SKM-1 (cell line): ENCODE measurements around the gene AHCYL2.
"Not testable (repeated sequence)": the region's sequence is repeated elsewhere in the genome, so short reads cannot be mapped to it uniquely, and the experiment has no call there.

Experiments
- DNase-seq: peaks from one replicate; lab custom pipeline; 2025; ENCODE audit not compliant: unreplicated experiment; lab: John Stamatoyannopoulos, UW

The AHCYL2 gene

GRCh38 chr7:129412501-129412900 lies 187.7 kb downstream of the AHCYL2 start:
- DNase-seq, result no peak

DNA sequence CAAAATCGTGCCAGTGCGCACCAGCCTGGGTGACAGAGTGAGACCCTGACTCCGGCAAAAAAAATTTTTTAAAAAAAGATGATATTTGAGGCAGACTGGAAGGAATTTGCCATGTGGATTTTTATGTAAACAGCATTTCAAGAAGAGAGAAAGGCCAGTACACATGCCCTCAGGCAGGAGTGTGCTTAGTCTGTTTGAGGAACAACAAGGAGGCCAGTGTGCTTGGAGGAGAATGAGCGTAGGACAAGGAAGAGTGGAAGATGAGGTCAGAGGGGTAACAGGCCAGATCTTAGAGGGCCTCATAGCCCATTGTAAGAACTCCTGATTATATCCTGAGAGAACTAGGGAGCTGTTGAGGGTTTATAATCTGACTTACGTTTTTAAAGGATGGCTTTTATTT lies 192.2 kb downstream of the AHCYL2 start:
- DNase-seq, result no peak

DNA sequence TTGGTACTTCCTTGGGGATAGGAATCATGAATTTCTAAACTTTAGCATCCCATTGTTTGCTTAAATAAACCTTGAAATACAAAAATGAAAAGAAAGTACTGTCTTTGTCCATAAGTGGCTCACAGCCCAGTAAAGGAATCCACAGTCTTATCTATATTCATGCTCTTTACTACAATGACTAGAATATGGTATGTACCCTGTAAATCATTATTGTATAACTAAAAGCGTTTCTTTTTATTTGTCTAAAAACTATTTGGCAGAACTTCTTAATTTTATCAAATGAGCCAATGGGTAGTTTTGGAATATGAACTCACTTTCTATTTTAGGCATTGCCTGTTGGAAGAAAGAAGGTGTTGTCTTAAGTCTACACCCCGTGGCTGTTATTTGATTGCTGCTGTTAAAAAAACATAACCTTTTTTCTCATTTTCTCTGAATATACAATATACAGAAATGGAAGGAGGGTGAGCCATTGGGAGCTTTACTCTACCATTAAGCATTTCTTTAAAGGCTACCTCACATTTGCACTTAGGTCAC lies 197.0 kb downstream of the AHCYL2 start:
- no peak for DNase-seq

- DNase-seq, result no peak
These were observed 197.9 kb downstream of the AHCYL2 start for GRCh38 chr7:129422727-129423126.

- DNase-seq, result no peak
These were observed 199.0 kb downstream of the AHCYL2 start for GRCh38 chr7:129423700-129424410.

- no peak for DNase-seq
These were observed 201.7 kb downstream of the AHCYL2 start for GRCh38 chr7:129426482-129426881.

- no peak for DNase-seq
These were observed 202.8 kb downstream of the AHCYL2 start for GRCh38 chr7:129427526-129428045.

- no peak for DNase-seq
These were observed 207.2 kb downstream of the AHCYL2 start for GRCh38 chr7:129431911-129432643.

- peak; percentile 70 for DNase-seq
These were observed 209.2 kb downstream of the AHCYL2 start, which contains the start of gene STRIP2 for GRCh38 chr7:129433847-129434674. Gene STRIP2, plus strand, starts transcription at chr7:129434432. Its CDS starts 41 bp downstream, at chr7:129434473.

- no peak for DNase-seq
These were observed 210.0 kb downstream of the AHCYL2 start for GRCh38 chr7:129434675-129435318.

- DNase-seq, result no peak
These were observed 210.6 kb downstream of the AHCYL2 start for GRCh38 chr7:129435414-129435829.

- DNase-seq, result no peak
These were observed 211.6 kb downstream of the AHCYL2 start for GRCh38 chr7:129436335-129436923.

GRCh38 chr7:129437190-129437589 lies 212.4 kb downstream of the AHCYL2 start:
- DNase-seq, result no peak

- no peak for DNase-seq
These were observed 213.5 kb downstream of the AHCYL2 start for GRCh38 chr7:129438281-129438838.

DNA sequence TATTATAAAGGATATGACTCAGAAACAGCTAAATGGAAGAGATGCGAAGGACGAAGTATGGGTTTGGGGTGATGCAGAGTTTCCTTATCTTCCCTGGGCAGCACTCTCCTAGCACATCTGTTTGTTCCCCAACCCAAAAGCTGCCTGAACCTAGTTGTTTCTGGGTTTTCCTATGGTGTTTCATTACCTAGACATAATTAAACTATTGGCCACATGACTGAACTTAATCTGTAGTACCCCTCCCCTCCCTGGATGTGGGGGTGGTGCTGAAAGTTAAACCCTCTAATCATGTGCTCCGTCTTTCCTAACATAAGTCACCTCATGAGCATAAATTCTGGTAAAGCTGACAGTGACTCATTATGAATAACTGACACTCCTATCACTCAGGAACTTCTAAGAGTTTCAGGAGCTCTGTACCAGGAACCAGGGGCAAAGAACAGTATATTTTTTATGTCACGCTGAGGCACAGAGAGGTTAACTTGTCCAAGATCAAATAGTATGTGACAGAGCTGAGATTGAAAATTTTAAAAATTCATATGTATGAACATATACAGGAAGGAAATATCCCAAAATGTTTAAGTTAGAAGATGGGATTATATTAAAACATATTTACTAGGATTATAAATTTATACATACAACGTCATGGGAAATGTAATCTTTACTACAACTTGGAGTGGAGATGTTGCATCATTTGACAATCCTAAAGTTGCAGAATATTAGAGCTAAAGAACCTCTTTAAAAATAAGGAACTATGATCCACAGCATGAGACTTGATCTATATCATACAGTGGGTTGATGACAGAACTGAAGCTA lies 214.2 kb downstream of the AHCYL2 start:
- no peak for DNase-seq

DNA sequence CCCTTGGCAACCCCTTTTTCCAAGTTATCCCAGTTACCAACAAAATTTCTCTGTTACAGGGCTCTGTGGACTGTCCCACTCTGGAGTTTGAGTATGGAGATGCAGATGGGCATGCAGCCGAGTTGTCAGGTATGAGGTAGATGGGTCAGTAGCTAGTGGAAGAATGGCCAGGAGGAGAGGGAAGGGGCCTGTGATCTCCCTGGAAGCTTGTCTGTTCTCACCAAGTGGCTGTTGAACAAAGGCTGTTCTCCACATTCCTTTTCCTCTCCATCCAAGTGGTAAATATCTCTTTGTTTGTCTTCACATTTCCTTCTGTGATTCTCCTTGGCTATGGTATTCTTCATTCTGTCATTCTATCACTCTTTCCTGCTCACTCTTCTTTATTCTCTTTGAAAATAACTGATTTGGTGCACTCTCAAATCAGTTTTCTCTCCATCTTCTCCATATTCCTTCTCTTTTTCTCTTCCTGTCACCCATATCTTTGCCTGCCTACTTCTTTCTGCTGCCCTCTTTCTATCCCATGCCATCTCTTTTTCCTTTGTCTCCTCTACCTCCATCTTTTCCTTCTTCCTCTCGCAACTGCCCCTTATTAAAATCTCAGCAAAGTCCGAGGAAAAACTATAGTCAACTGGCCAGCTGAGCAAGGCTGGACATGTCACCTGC lies 215.3 kb downstream of the AHCYL2 start:
- no peak for DNase-seq

- DNase-seq, result no peak
These were observed 218.8 kb downstream of the AHCYL2 start for GRCh38 chr7:129443612-129444011.

- DNase-seq, result not testable (repeated sequence)
These were observed 219.9 kb downstream of the AHCYL2 start for GRCh38 chr7:129444776-129445175.
